Stomach (tissue), 9 donors: ENCODE measurements around the gene UCHL5. TPM values are rescaled to one million over a fixed set of nuclear protein-coding genes. Genes with fewer than 3 reads are reported as not detected.

Source experiments
- DNase-seq, 2 donors: peaks; one replicate each; pipeline versions ENCODE4 v3.0.0 to v3.0.0-alpha.2; 2013 to 2019
- H3K27ac ChIP-seq, 5 donors: fragments of 200-600 bp in 4 of 5; sonication (generic) in 4 of 5; one replicate each; pipeline ENCODE4 v1.5.1; 2013 to 2019; ENCODE audit warnings: mild to moderate bottlenecking in 1 of 5, moderate library complexity in 1 of 5
- H3K27me3 ChIP-seq, 3 donors: fragments of 200-600 bp; sonication (generic); one replicate each; pipeline ENCODE4 v1.5.1; 2017 to 2019; ENCODE audit warnings: mixed run types in 1 of 3
- H3K36me3 ChIP-seq, 4 donors: fragments of 200-600 bp; sonication (generic); 1 replicate in 3 of 4; 2 replicates in 1 of 4; pipeline ENCODE4 v1.5.1; 2016 to 2019
- H3K4me1 ChIP-seq, 4 donors: fragments of 200-600 bp; sonication (generic); one replicate each; pipeline ENCODE4 v1.5.1; 2016 to 2019
- H3K4me3 ChIP-seq, 4 donors: fragments of 200-600 bp; sonication (generic) in 3 of 4; one replicate each; pipeline ENCODE4 v1.5.1; 2016 to 2019; ENCODE audit warnings: mild to moderate bottlenecking in 1 of 4
- H3K9me3 ChIP-seq, 4 donors: fragments of 200-600 bp; sonication (generic); one replicate each; pipeline ENCODE4 v1.5.1; 2016 to 2019
- CTCF ChIP-seq, 7 experiments: fragments of 450-650 bp in 4 of 7; fragments of 200-600 bp in 3 of 7; sonication (generic) in 3 of 7; IDR thresholded peaks; one replicate each; pipeline ENCODE4 v1.5.1; 2016 to 2019; ENCODE audit warnings: antibody characterized with exemption in 7 of 7, control low read depth in 2 of 7, mild to moderate bottlenecking in 1 of 7
- EP300 ChIP-seq: sonication (generic); formaldehyde crosslinking; IDR thresholded peaks from one replicate; pipeline ENCODE4 v1.6.1; 2017; ENCODE audit warnings: antibody characterized with exemption
- POLR2A ChIP-seq, 4 donors: fragments of 450-650 bp; IDR thresholded peaks; one replicate each; pipeline ENCODE4 v1.6.1; 2016; ENCODE audit warnings: antibody characterized with exemption in 4 of 4, control low read depth in 2 of 4, mild to moderate bottlenecking in 1 of 4, moderate library complexity in 1 of 4
- POLR2AphosphoS5 ChIP-seq, 3 donors: sonication (generic); formaldehyde crosslinking; IDR thresholded peaks; one replicate each; pipeline ENCODE4 v1.6.1; 2016; ENCODE audit warnings: antibody characterized with exemption in 3 of 3
- WGBS, 5 donors: extraction: QIAGEN DNeasy Blood & Tissue Kit in 3 of 5; methylation state at CpG; one replicate each; pipeline versions ENCODE4 v1.1.5 to v1.1.7; 2013 to 2018; 5-methylcytosine and 5-hydroxymethylcytosine counted together
- intact Hi-C: fragments of 100-400 bp; cut with DNase I; formaldehyde crosslinking; loops from one replicate; pipeline ENCODE4 v1.15.1; 2023; ENCODE audit warnings: low total_unique reads
- polyA plus RNA-seq, 3 donors: library from polyadenylated mRNA; stranded (reverse); fragments of 200-250 nt; gene quantifications; one replicate each; pipeline ENCODE4 v1.2.3, GENCODE V29; 2013
- total RNA-seq, 5 donors: library from RNA; depleted of rRNA; stranded (reverse); fragments of >200 nt; gene quantifications; one replicate each; pipeline versions ENCODE4 v1.1.0 to v1.2.3, GENCODE V29; 2014 to 2016
- donor health status: healthy with polysubstance abuse.
- donor health status: Bipolar disorder and iron deficiency.
- donor health status: healthy.

Gene UCHL5
- total and polyA plus RNA-seq, 8 donors: 8.7 to 69.8 (median 24.9) TPM

GRCh38 chr1:193030280-193030679 lies 28.9 kb downstream of the UCHL5 start:
- TF ChIP-seq EP300: no peak
- TF ChIP-seq POLR2A (IDR thresholded peaks at IDR 0.05): no peak
- no peak for TF ChIP-seq POLR2AphosphoS5 (IDR thresholded peaks at IDR 0.05)
- TF ChIP-seq CTCF (IDR thresholded peaks at IDR 0.05): no peak
- no peak for DNase-seq
- 17 to 54% (median 50%) methylated on average over 1 of the region's 1 CpG for WGBS, 5 donors
- Histone ChIP-seq H3K27ac (no peak overlapping the region), H3K4me1 (peaks cover 0 to 11% (median 5%) of the 10 kb centered on the region in 4 donors), H3K4me3 (no peak overlapping the region), H3K27me3 (no peaks in the 10 kb centered on the region), H3K36me3 (peaks cover 0 to 31% (median 26%) of the 10 kb centered on the region in 4 donors), H3K9me3 (no peaks in the 10 kb centered on the region)
- intact Hi-C loops: no loop called here

DNA sequence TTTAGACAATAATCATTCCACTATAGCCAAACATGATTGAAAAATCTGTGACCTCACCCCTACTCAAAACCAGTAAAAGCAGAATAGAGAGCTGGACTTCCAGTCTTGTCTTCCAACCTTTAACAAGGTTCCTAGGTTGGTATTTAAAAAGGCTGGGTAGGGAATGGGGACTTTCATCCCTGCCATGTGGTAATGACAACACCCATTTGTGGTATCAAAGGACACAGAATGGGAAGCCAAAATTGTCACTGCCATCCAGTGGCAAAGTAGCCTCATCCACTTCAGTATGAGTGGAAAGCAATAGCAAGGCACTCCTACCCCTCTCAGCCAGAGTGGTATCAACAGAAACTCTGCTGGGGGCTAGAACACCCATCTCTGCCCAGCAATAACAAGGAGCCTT lies 33.9 kb downstream of the UCHL5 start:
- no peak overlapping the region for H3K4me3 ChIP-seq
- H3K27ac ChIP-seq: no peak overlapping the region
- no peaks in the 10 kb centered on the region for H3K27me3 ChIP-seq
- H3K4me1 ChIP-seq: peaks cover 0 to 2% (median under 1%) of the 10 kb centered on the region in 4 donors
- TF ChIP-seq POLR2A (IDR thresholded peaks at IDR 0.05): no peak
- H3K9me3 ChIP-seq: no peaks in the 10 kb centered on the region
- intact Hi-C loops: loop anchor here (10.0 kb wide), 1 partner anchor 230 kb away; no protein-coding TSS in a partner anchor
- peaks cover 0 to 53% (median 38%) of the 10 kb centered on the region in 4 donors for H3K36me3 ChIP-seq
- no peak for DNase-seq

DNA sequence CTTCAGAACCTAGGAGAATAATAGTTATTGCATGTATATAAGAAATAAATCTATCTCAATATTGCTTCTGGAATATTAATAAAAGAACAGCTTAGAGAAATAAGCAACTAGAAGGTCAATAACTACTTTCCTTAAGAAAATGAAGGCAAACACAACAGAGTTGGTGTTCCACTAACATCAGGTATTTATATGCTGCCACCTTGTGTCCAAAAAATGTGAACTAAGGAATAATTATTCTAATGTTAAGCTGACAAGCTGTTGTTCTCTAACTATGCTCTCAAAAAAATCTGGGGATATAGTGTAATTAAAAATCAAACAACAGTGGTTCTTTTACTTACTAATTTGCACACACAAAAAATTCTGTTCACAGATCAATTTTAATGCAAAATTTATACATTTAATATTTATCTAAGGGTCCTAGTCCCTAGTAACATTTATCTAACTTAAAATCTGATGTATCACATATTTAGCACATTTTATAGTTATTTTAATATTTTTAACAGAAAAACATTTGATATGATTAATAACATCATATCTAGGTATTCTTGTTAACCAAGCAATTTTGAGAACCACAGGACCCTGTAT lies 39.6 kb downstream of the UCHL5 start:
- intact Hi-C loops: loop anchor here (10.0 kb wide), 1 partner anchor 225 kb away; no protein-coding TSS in a partner anchor
- no peak overlapping the region for H3K27ac ChIP-seq
- no peaks in the 10 kb centered on the region for H3K9me3 ChIP-seq
- DNase-seq: peak in 1 of 2 donors; percentile 79
- no peak overlapping the region for H3K4me3 ChIP-seq
- H3K4me1 ChIP-seq: peaks cover 0 to 8% (median 0%) of the 10 kb centered on the region in 4 donors
- no peaks in the 10 kb centered on the region for H3K27me3 ChIP-seq
- TF ChIP-seq POLR2AphosphoS5 (IDR thresholded peaks at IDR 0.05) (peak in 1 of 3 donors; percentile 29), CTCF (IDR thresholded peaks at IDR 0.05) (peak in 5 of 7 experiments; percentile 21 to 60 (median 47)), EP300 (no peak), POLR2A (IDR thresholded peaks at IDR 0.05) (no peak)
- H3K36me3 ChIP-seq: peaks cover 0 to 25% (median 14%) of the 10 kb centered on the region in 4 donors

- Histone ChIP-seq H3K36me3 (peaks cover 0 to 12% (median 5%) of the 10 kb centered on the region in 4 donors), H3K9me3 (no peaks in the 10 kb centered on the region), H3K4me1 (peaks cover 0 to 18% (median 7%) of the 10 kb centered on the region in 4 donors), H3K27ac (no peak overlapping the region), H3K27me3 (no peaks in the 10 kb centered on the region), H3K4me3 (no peak overlapping the region)
- no peak for DNase-seq
- TF ChIP-seq POLR2AphosphoS5 (IDR thresholded peaks at IDR 0.05) (no peak), POLR2A (IDR thresholded peaks at IDR 0.05) (no peak), CTCF (IDR thresholded peaks at IDR 0.05) (no peak), EP300 (no peak)
- intact Hi-C loops: no loop called here
Observed at GRCh38 chr1:193016788-193017187, 42.4 kb downstream of the UCHL5 start.

DNA sequence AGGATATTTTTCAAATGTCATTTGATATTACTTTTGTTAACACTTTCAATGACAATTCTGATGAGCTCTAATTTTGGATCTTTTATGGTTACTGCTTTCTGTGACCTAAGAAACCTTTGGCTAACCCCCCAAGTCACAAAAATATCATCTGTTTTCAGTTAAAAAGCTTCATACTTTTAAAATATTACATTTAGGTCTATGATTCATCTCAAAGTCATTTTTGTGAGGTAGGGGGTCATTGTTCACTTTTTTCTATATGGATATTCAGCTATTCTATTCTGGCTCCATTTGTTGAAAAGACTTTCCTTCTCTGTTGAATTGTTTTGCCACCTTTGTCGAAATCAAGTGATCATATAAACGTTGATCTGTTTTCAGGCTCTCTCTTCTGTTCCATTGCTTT lies 44.8 kb downstream of the UCHL5 start:
- Histone ChIP-seq H3K4me3 (no peak overlapping the region), H3K36me3 (peaks cover 0 to 4% (median 2%) of the 10 kb centered on the region in 4 donors), H3K27ac (no peak overlapping the region), H3K9me3 (no peaks in the 10 kb centered on the region), H3K4me1 (peaks cover 0 to 18% (median 8%) of the 10 kb centered on the region in 4 donors), H3K27me3 (no peaks in the 10 kb centered on the region)
- TF ChIP-seq POLR2AphosphoS5 (IDR thresholded peaks at IDR 0.05) (no peak), CTCF (IDR thresholded peaks at IDR 0.05) (no peak), POLR2A (IDR thresholded peaks at IDR 0.05) (no peak)
- 60 to 78% (median 67%) methylated on average over 2 of the region's 2 CpGs for WGBS, 5 donors
- no peak for DNase-seq
- intact Hi-C loops: no loop called here
